ENCODE results near the gene RPL13. TPM values are rescaled to one million over a fixed set of nuclear protein-coding genes. Genes with fewer than 3 reads are reported as not detected.
A peak's percentile ranks its signal among the peaks of the same experiment; 100 is the strongest.

The RPL13 gene
- 886 TPM for total RNA-seq

- DNase-seq (ENCODE audit: low spot score), result peak; percentile 95
- peak; percentile 87 for ATAC-seq
Observed at GRCh38 chr16:89560378-89561141, at the start of gene RPL13. Gene RPL13 (plus strand): TSS chr16:89560682. CDS start chr16:89560960, 278 bp downstream.

- DNase-seq (ENCODE audit: low spot score), result no peak
- ATAC-seq, result no peak
Observed at GRCh38 chr16:89511374-89511773, 49.1 kb upstream of the RPL13 start.

- ATAC-seq, result no peak
Observed at GRCh38 chr16:89512453-89512852, 48.0 kb upstream of the RPL13 start.

GRCh38 chr16:89517128-89517527 lies 43.4 kb upstream of the RPL13 start:
- ATAC-seq, result no peak

More at GRCh38 chr16:89512453-89512852, 48.0 kb upstream of the RPL13 start:
- no peak for DNase-seq (ENCODE audit: low spot score)

GRCh38 chr16:89519881-89520280 lies 40.6 kb upstream of the RPL13 start:
- no peak for DNase-seq (ENCODE audit: low spot score)
- ATAC-seq, result no peak

More at GRCh38 chr16:89517128-89517527, 43.4 kb upstream of the RPL13 start:
- no peak for DNase-seq (ENCODE audit: low spot score)

GRCh38 chr16:89522287-89522686 lies 38.2 kb upstream of the RPL13 start:
- no peak for ATAC-seq
- no peak for DNase-seq (ENCODE audit: low spot score)

GRCh38 chr16:89523680-89524344 lies 36.7 kb upstream of the RPL13 start:
- no peak for DNase-seq (ENCODE audit: low spot score)
- ATAC-seq, result peak; percentile 60

GRCh38 chr16:89525146-89525913 lies 35.2 kb upstream of the RPL13 start:
- no peak for DNase-seq (ENCODE audit: low spot score)
- no peak for ATAC-seq

GRCh38 chr16:89529097-89529496 lies 31.4 kb upstream of the RPL13 start:
- no peak for DNase-seq (ENCODE audit: low spot score)
- ATAC-seq, result no peak

- no peak for DNase-seq (ENCODE audit: low spot score)
Observed at GRCh38 chr16:89530401-89531381, 29.8 kb upstream of the RPL13 start.

GRCh38 chr16:89531821-89532526 lies 28.5 kb upstream of the RPL13 start:
- ATAC-seq (no peak), DNase-seq (ENCODE audit: low spot score) (no peak)

More at GRCh38 chr16:89530401-89531381, 29.8 kb upstream of the RPL13 start:
- ATAC-seq, result no peak

GRCh38 chr16:89534252-89534756 lies 26.2 kb upstream of the RPL13 start:
- DNase-seq (ENCODE audit: low spot score), result no peak
- peak; percentile 81 for ATAC-seq

- DNase-seq (ENCODE audit: low spot score) (no peak), ATAC-seq (no peak)
Observed at GRCh38 chr16:89536371-89536770, 24.1 kb upstream of the RPL13 start.

GRCh38 chr16:89536886-89537548 lies 23.5 kb upstream of the RPL13 start:
- ATAC-seq (no peak), DNase-seq (ENCODE audit: low spot score) (no peak)

GRCh38 chr16:89537549-89537925 lies 22.9 kb upstream of the RPL13 start:
- ATAC-seq, result no peak
- DNase-seq (ENCODE audit: low spot score), result no peak

GRCh38 chr16:89538286-89538685 lies 22.2 kb upstream of the RPL13 start:
- DNase-seq (ENCODE audit: low spot score) (no peak), ATAC-seq (no peak)

- ATAC-seq, result no peak
Observed at GRCh38 chr16:89540557-89540956, 19.9 kb upstream of the RPL13 start.

GRCh38 chr16:89541792-89542191 lies 18.7 kb upstream of the RPL13 start:
- ATAC-seq (no peak), DNase-seq (ENCODE audit: low spot score) (no peak)

More at GRCh38 chr16:89540557-89540956, 19.9 kb upstream of the RPL13 start:
- no peak for DNase-seq (ENCODE audit: low spot score)

- ATAC-seq, result no peak
- no peak for DNase-seq (ENCODE audit: low spot score)
Observed at GRCh38 chr16:89544113-89544512, 16.4 kb upstream of the RPL13 start.
